ENCODE data around the gene CSGALNACT2.

GRCh38 chr10:43214956-43215561 is 76.8 kb downstream of the CSGALNACT2 start:
- TF ChIP-seq CTCF (IDR thresholded peaks at IDR 0.05; ENCODE audit: low read depth, low read length) (no peak), EZH2phosphoT487 (IDR thresholded peaks at IDR 0.05; ENCODE audit: low read depth) (no peak)

All from OCI-LY3 (cell line).